WTC11 (cell line): ENCODE data around the gene ACIN1. TPM values are rescaled to one million over a fixed set of nuclear protein-coding genes. Genes with fewer than 3 reads are reported as not detected.

Experiments used
- ATAC-seq: fragments of 200-7000 bp; cut with Tn5 transposase; 2 replicates; pipeline ENCODE4 v1.10.0; 2021; ENCODE audit warnings: mild to moderate bottlenecking, moderate library complexity
- CTCF ChIA-PET: fragments of 300-600 bp; sonication (Branson Sonifier 250); formaldehyde crosslinking; loops from one replicate; lab custom pipeline; 2021; ENCODE audit warnings: antibody characterized with exemption; lab: Charles Lee
- POLR2A ChIA-PET: fragments of 350-600 bp; sonication (Branson Sonifier 250); formaldehyde crosslinking; loops from one replicate; lab custom pipeline; 2021; ENCODE audit warnings: antibody characterized with exemption; lab: Charles Lee
- DNase-seq: peaks from one replicate; pipeline ENCODE4 v3.0.0; 2021; ENCODE audit warnings: low spot score
- H3K27ac Mint-ChIP-seq: 2 replicates; pipeline ENCODE4 v1.8.0; 2021; ENCODE audit warnings: mixed read lengths
- H3K27me3 Mint-ChIP-seq: 2 replicates; pipeline ENCODE4 v1.8.0; 2021; ENCODE audit warnings: low read depth, mild to moderate bottlenecking, moderate library complexity, mixed read lengths
- H3K36me3 Mint-ChIP-seq: 2 replicates; pipeline ENCODE4 v1.8.0; 2021; ENCODE audit warnings: mixed read lengths
- H3K4me1 Mint-ChIP-seq: 2 replicates; pipeline ENCODE4 v1.8.0; 2022; ENCODE audit warnings: mixed read lengths
- H3K4me3 Mint-ChIP-seq: 2 replicates; pipeline ENCODE4 v1.8.0; 2021; ENCODE audit warnings: mild to moderate bottlenecking, moderate library complexity, mixed read lengths
- H3K9me3 Mint-ChIP-seq: 2 replicates; pipeline ENCODE4 v1.8.0; 2021; ENCODE audit warnings: mixed read lengths
- CBFB ChIP-seq: sonication (generic); formaldehyde crosslinking; IDR thresholded peaks from 2 replicates; pipeline ENCODE4 v1.8.1; 2022; ENCODE audit warnings: mild to moderate bottlenecking, low read depth, missing genetic modification reagents
- CREM ChIP-seq: sonication (generic); formaldehyde crosslinking; IDR thresholded peaks from 2 replicates; pipeline ENCODE4 v1.8.1; 2022; ENCODE audit warnings: mild to moderate bottlenecking, missing genetic modification reagents, moderate library complexity
- FOXK1 ChIP-seq: sonication (generic); formaldehyde crosslinking; IDR thresholded peaks from 2 replicates; pipeline ENCODE4 v1.8.0; 2022; ENCODE audit warnings: mild to moderate bottlenecking, moderate library complexity, missing genetic modification reagents
- GABPB1 ChIP-seq: sonication (generic); formaldehyde crosslinking; IDR thresholded peaks from 2 replicates; pipeline ENCODE4 v1.8.1; 2023; ENCODE audit warnings: mild to moderate bottlenecking, missing genetic modification reagents
- JUN ChIP-seq: sonication (generic); formaldehyde crosslinking; IDR thresholded peaks from 2 replicates; pipeline ENCODE4 v1.8.0; 2023; ENCODE audit warnings: mild to moderate bottlenecking, missing genetic modification reagents
- KAT7 ChIP-seq: sonication (generic); formaldehyde crosslinking; IDR thresholded peaks from 2 replicates; pipeline ENCODE4 v1.8.1; 2023; ENCODE audit warnings: missing genetic modification reagents, mild to moderate bottlenecking, borderline replicate concordance
- MXD4 ChIP-seq: fragments of 250-450 bp; sonication (Bioruptor Pico); IDR thresholded peaks from 2 replicates; pipeline ENCODE4 v1.8.0; 2021; ENCODE audit warnings: mild to moderate bottlenecking, moderate library complexity, borderline replicate concordance
- NR2C2 ChIP-seq: sonication (generic); formaldehyde crosslinking; IDR thresholded peaks from 2 replicates; pipeline ENCODE4 v1.8.0; 2022; ENCODE audit warnings: mild to moderate bottlenecking, missing genetic modification reagents
- PRRX2 ChIP-seq: fragments of 250-450 bp; sonication (Bioruptor Pico); IDR thresholded peaks from 2 replicates; pipeline ENCODE4 v1.8.0; 2021; ENCODE audit warnings: mild to moderate bottlenecking
- SMAD4 ChIP-seq: sonication (generic); formaldehyde crosslinking; IDR thresholded peaks from 2 replicates; pipeline ENCODE4 v1.8.0; 2022; ENCODE audit warnings: mild to moderate bottlenecking, missing genetic modification reagents
- TCF7 ChIP-seq: sonication (generic); formaldehyde crosslinking; IDR thresholded peaks from 2 replicates; pipeline ENCODE4 v1.8.0; 2022; ENCODE audit warnings: mild to moderate bottlenecking, low read depth, missing genetic modification reagents, moderate library complexity
- TEAD1 ChIP-seq: sonication (generic); formaldehyde crosslinking; IDR thresholded peaks from 2 replicates; pipeline ENCODE4 v1.8.0; 2022; ENCODE audit warnings: mild to moderate bottlenecking, missing genetic modification reagents
- TEAD4 ChIP-seq: sonication (generic); formaldehyde crosslinking; IDR thresholded peaks from 2 replicates; pipeline ENCODE4 v1.8.0; 2022; ENCODE audit warnings: mild to moderate bottlenecking, missing genetic modification reagents
- ZNF232 ChIP-seq: sonication (generic); formaldehyde crosslinking; IDR thresholded peaks from 2 replicates; pipeline ENCODE4 v1.8.0; 2022; ENCODE audit warnings: mild to moderate bottlenecking, missing genetic modification reagents
- ZNF317 ChIP-seq: sonication (generic); formaldehyde crosslinking; IDR thresholded peaks from 2 replicates; pipeline ENCODE4 v1.8.1; 2023; ENCODE audit warnings: low read depth, mild to moderate bottlenecking, moderate library complexity, missing genetic modification reagents, borderline replicate concordance
- ZNF396 ChIP-seq: fragments of 250-450 bp; sonication (Bioruptor Pico); IDR thresholded peaks from 2 replicates; pipeline ENCODE4 v1.8.0; 2021; ENCODE audit warnings: mild to moderate bottlenecking, moderate library complexity, borderline replicate concordance
- ZNF671 ChIP-seq: fragments of 250-450 bp; sonication (Bioruptor Pico); IDR thresholded peaks from 2 replicates; pipeline ENCODE4 v1.8.0; 2021; ENCODE audit warnings: mild to moderate bottlenecking
- total RNA-seq: library from RNA; stranded (reverse); gene quantifications from 3 replicates; pipeline ENCODE4 v1.2.3, GENCODE V29; 2021
- TF ChIP-seq, protein P1 (sequence below): sonication (generic); formaldehyde crosslinking; IDR thresholded peaks from 2 replicates; pipeline ENCODE4 v1.8.1; 2023; ENCODE audit warnings: mild to moderate bottlenecking, missing genetic modification reagents, moderate library complexity
- TF ChIP-seq, protein P2 (sequence below): fragments of 250-450 bp; sonication (Bioruptor Pico); IDR thresholded peaks from 2 replicates; pipeline ENCODE4 v2.1.2; 2022; ENCODE audit warnings: mild to moderate bottlenecking, moderate library complexity
- TF ChIP-seq, protein P3 (sequence below): sonication (generic); formaldehyde crosslinking; IDR thresholded peaks from 2 replicates; pipeline ENCODE4 v1.8.1; 2022; ENCODE audit warnings: mild to moderate bottlenecking, missing genetic modification reagents, moderate library complexity, borderline replicate concordance
- TF ChIP-seq, protein P4 (sequence below): sonication (generic); formaldehyde crosslinking; IDR thresholded peaks from 2 replicates; pipeline ENCODE4 v1.8.1; 2022; ENCODE audit warnings: low read depth, missing genetic modification reagents, borderline replicate concordance
- TF ChIP-seq, protein P5 (sequence below): fragments of 250-450 bp; sonication (Bioruptor Pico); IDR thresholded peaks from 2 replicates; pipeline ENCODE4 v1.9.0; 2021; ENCODE audit warnings: mild to moderate bottlenecking
- TF ChIP-seq, protein P6 (sequence below): sonication (generic); formaldehyde crosslinking; conservative IDR thresholded peaks from 2 replicates; pipeline ENCODE4 v1.8.1; 2022; ENCODE audit warnings: mild to moderate bottlenecking, missing genetic modification reagents
- TF ChIP-seq, protein P7 (sequence below): fragments of 250-450 bp; sonication (Bioruptor Pico); IDR thresholded peaks from 2 replicates; pipeline ENCODE4 v1.8.0; 2021; ENCODE audit warnings: mild to moderate bottlenecking

Gene ACIN1
- total RNA-seq, 1 experiment from 2014 or later, result 229 TPM

DNA sequence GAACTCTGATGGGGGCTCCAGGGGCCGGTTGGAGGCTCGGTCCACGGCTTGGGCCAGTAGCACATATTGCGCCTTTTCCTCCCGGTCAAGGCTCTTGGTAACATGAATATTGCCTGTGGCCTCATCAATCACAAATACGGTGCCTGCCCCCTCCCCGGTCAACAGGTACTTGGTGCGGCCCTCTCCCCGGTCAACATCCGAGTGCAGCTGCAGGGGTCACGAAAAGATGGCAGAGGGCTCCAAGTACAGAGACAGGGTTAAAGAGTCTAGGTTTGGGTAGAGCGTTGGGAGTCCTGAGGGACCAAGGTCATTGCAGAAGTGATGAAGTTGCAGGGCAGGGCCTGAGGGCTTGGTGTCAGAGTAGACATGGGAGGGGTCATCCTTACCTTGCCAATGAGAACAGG is 39.8 kb downstream of the ACIN1 start:
- Mint-ChIP-seq H3K36me3 (peaks cover 11% of the 10 kb centered on the region), H3K4me1 (peaks cover 16% of the 10 kb centered on the region), H3K27me3 (peaks cover 5% of the 10 kb centered on the region; the same call in 1 of the 2 replicates), H3K9me3 (no peaks in the 10 kb centered on the region), H3K4me3 (no peak overlapping the region), H3K27ac (no peak overlapping the region)
- ChIA-PET POLR2A (interaction anchor here (1.4 to 1.7 kb wide), 2 partner anchors 60 to 73 kb away, joined by 4 read pairs; partner anchors contain the start of gene AJUBA), CTCF (interaction anchor here (0.6 to 8.8 kb wide), 17 partner anchors 13 to 233 kb away, joined by 3 to 224 read pairs (median 16); partner anchors contain the start of genes AJUBA, PRMT5 and PSMB11)
- TF ChIP-seq TCF7 (CRISPR knock-in tag), result no peak
- TF ChIP-seq ZNF396 (CRISPR knock-in tag), result no peak
- no peak for TF ChIP-seq PRRX2 (CRISPR knock-in tag)
- no peak for TF ChIP-seq KAT7 (CRISPR knock-in tag)
- TF ChIP-seq MXD4 (CRISPR knock-in tag), result no peak
- no peak for TF ChIP-seq ZNF232
- TF ChIP-seq SMAD4 (CRISPR knock-in tag), result no peak
- no peak for TF ChIP-seq FOXK1
- TF ChIP-seq GABPB1 (CRISPR knock-in tag), result no peak
- TF ChIP-seq TEAD1 (CRISPR knock-in tag), result no peak
- TF ChIP-seq, protein P1, sequence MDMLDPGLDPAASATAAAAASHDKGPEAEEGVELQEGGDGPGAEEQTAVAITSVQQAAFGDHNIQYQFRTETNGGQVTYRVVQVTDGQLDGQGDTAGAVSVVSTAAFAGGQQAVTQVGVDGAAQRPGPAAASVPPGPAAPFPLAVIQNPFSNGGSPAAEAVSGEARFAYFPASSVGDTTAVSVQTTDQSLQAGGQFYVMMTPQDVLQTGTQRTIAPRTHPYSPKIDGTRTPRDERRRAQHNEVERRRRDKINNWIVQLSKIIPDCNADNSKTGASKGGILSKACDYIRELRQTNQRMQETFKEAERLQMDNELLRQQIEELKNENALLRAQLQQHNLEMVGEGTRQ (CRISPR knock-in tag), result no peak
- TF ChIP-seq, protein P2, sequence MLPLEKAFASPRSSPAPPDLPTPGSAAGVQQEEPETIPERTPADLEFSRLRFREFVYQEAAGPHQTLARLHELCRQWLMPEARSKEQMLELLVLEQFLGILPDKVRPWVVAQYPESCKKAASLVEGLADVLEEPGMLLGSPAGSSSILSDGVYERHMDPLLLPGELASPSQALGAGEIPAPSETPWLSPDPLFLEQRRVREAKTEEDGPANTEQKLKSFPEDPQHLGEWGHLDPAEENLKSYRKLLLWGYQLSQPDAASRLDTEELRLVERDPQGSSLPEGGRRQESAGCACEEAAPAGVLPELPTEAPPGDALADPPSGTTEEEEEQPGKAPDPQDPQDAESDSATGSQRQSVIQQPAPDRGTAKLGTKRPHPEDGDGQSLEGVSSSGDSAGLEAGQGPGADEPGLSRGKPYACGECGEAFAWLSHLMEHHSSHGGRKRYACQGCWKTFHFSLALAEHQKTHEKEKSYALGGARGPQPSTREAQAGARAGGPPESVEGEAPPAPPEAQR (CRISPR knock-in tag), result no peak
- no peak for TF ChIP-seq TEAD4 (CRISPR knock-in tag)
- TF ChIP-seq, protein P3, sequence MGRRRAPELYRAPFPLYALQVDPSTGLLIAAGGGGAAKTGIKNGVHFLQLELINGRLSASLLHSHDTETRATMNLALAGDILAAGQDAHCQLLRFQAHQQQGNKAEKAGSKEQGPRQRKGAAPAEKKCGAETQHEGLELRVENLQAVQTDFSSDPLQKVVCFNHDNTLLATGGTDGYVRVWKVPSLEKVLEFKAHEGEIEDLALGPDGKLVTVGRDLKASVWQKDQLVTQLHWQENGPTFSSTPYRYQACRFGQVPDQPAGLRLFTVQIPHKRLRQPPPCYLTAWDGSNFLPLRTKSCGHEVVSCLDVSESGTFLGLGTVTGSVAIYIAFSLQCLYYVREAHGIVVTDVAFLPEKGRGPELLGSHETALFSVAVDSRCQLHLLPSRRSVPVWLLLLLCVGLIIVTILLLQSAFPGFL (CRISPR knock-in tag), result no peak
- no peak for TF ChIP-seq JUN (CRISPR knock-in tag)
- TF ChIP-seq NR2C2 (CRISPR knock-in tag), result no peak
- no peak for TF ChIP-seq CBFB (CRISPR knock-in tag)
- ATAC-seq, result no peak
- DNase-seq, result no peak

DNA sequence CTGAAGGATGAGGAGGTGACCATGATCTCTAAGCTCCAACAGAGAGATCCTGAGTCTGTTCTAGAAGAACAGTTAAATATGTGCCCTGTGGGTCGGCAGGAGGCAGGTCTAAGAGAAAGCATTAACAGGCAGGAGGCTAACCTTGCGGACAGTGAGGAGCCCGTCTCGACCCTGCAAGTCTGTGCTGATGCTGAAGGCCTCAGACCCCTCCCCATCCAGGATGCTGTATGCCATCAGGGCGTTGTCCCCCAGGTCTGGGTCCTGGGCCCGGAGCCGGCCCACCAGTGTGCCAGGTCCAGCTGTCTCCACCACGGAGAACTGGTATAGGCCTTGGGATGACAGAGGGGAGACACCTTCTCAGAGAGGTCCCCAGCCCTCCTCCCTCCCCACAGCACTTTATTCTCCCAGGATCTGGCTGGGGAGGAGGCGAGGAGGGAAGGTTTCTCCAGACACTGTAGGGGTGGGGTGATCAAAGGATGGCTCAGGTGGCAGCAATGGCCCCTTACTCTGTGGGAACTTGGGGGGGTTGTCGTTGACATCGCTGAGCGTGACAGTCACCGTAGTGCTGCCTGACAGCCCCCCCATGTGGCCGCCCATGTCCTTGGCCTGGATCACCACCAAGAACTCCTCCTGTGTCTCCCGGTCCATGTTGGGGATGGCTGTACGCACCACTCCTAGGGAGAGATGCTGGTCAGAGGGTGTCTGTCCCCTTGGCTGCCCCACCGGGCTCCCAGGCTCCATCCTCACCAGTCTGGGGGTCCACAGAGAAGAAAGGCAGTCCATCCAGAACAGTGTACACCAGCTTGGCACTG is 40.7 kb downstream of the ACIN1 start:
- H3K9me3 Mint-ChIP-seq, result no peaks in the 10 kb centered on the region
- H3K27me3 Mint-ChIP-seq, result peaks cover 5% of the 10 kb centered on the region; the same call in 1 of the 2 replicates
- no peak overlapping the region for H3K27ac Mint-ChIP-seq
- ATAC-seq, result no peak
- CTCF ChIA-PET, result interaction anchor here (1.0 to 8.8 kb wide), 6 partner anchors 12 to 232 kb away, joined by 3 to 224 read pairs (median 96); partner anchors contain the start of gene PSMB11
- peaks cover 16% of the 10 kb centered on the region for H3K4me1 Mint-ChIP-seq
- H3K4me3 Mint-ChIP-seq, result no peak overlapping the region; the same call in 1 of the 2 replicates
- peak; percentile 61 for DNase-seq
- H3K36me3 Mint-ChIP-seq, result peaks cover 6% of the 10 kb centered on the region; the same call in 1 of the 2 replicates
- POLR2A ChIA-PET, result interaction anchor here (0.7 to 0.9 kb wide), 2 partner anchors 17 to 97 kb away, joined by 3 read pairs; partner anchors contain the start of gene HAUS4
- TF ChIP-seq, protein P4, sequence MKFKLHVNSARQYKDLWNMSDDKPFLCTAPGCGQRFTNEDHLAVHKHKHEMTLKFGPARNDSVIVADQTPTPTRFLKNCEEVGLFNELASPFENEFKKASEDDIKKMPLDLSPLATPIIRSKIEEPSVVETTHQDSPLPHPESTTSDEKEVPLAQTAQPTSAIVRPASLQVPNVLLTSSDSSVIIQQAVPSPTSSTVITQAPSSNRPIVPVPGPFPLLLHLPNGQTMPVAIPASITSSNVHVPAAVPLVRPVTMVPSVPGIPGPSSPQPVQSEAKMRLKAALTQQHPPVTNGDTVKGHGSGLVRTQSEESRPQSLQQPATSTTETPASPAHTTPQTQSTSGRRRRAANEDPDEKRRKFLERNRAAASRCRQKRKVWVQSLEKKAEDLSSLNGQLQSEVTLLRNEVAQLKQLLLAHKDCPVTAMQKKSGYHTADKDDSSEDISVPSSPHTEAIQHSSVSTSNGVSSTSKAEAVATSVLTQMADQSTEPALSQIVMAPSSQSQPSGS (CRISPR knock-in tag), result no peak
- TF ChIP-seq, protein P5, sequence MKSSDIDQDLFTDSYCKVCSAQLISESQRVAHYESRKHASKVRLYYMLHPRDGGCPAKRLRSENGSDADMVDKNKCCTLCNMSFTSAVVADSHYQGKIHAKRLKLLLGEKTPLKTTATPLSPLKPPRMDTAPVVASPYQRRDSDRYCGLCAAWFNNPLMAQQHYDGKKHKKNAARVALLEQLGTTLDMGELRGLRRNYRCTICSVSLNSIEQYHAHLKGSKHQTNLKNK (CRISPR knock-in tag), result no peak
- TF ChIP-seq TCF7 (CRISPR knock-in tag) (no peak), ZNF317 (CRISPR knock-in tag) (no peak), ZNF671 (CRISPR knock-in tag) (no peak), CREM (CRISPR knock-in tag) (no peak)
- TF ChIP-seq, protein P6, sequence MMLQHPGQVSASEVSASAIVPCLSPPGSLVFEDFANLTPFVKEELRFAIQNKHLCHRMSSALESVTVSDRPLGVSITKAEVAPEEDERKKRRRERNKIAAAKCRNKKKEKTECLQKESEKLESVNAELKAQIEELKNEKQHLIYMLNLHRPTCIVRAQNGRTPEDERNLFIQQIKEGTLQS (CRISPR knock-in tag), result no peak
- TF ChIP-seq, protein P7, sequence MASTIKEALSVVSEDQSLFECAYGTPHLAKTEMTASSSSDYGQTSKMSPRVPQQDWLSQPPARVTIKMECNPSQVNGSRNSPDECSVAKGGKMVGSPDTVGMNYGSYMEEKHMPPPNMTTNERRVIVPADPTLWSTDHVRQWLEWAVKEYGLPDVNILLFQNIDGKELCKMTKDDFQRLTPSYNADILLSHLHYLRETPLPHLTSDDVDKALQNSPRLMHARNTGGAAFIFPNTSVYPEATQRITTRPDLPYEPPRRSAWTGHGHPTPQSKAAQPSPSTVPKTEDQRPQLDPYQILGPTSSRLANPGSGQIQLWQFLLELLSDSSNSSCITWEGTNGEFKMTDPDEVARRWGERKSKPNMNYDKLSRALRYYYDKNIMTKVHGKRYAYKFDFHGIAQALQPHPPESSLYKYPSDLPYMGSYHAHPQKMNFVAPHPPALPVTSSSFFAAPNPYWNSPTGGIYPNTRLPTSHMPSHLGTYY (CRISPR knock-in tag), result no peak
